Thyroid gland (tissue), 4 donors: ENCODE measurements around the gene ALOXE3.

ENCODE experiments used
- POLR2A ChIP-seq, 2 donors: fragments of 450-650 bp; IDR thresholded peaks; one replicate each; pipeline ENCODE4 v1.6.1; 2017; ENCODE audit warnings: antibody characterized with exemption in 2 of 2, mild to moderate bottlenecking in 2 of 2, moderate library complexity in 1 of 2
- TF ChIP-seq, protein P1 (sequence below), 6 experiments: fragments of 200-600 bp in 3 of 6; fragments of 450-650 bp in 3 of 6; sonication (generic) in 3 of 6; IDR thresholded peaks; one replicate each; pipeline ENCODE4 v1.5.1; 2016 to 2019; ENCODE audit warnings: antibody characterized with exemption in 6 of 6, mild to moderate bottlenecking in 2 of 6, inconsistent platforms in 1 of 6, moderate library complexity in 1 of 6

DNA sequence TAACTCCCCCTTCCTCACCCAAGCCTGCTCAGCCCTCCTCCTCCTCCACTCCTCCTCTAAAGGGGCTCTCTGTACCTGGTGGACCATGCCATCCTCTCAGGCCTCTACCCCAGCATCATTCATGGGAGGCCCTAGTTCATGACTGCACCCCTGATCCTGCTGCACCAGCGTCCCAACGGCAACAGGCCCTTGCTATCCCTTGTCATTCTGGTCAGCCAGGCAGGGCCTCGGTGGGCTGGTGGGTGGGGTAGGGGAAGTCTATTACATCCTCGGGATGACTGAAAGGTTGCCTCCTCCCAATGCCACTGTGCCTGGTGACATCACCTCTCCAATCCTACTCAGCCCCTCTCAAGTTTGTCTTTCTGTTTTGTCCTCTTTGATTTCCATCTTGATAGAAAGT lies 50.5 kb downstream of the ALOXE3 start:
- TF ChIP-seq, protein P1, sequence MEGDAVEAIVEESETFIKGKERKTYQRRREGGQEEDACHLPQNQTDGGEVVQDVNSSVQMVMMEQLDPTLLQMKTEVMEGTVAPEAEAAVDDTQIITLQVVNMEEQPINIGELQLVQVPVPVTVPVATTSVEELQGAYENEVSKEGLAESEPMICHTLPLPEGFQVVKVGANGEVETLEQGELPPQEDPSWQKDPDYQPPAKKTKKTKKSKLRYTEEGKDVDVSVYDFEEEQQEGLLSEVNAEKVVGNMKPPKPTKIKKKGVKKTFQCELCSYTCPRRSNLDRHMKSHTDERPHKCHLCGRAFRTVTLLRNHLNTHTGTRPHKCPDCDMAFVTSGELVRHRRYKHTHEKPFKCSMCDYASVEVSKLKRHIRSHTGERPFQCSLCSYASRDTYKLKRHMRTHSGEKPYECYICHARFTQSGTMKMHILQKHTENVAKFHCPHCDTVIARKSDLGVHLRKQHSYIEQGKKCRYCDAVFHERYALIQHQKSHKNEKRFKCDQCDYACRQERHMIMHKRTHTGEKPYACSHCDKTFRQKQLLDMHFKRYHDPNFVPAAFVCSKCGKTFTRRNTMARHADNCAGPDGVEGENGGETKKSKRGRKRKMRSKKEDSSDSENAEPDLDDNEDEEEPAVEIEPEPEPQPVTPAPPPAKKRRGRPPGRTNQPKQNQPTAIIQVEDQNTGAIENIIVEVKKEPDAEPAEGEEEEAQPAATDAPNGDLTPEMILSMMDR (IDR thresholded peaks at IDR 0.05), result no peak
- no peak for TF ChIP-seq POLR2A (IDR thresholded peaks at IDR 0.05)
